Measurements from ENCODE around the gene UBAP2. TPM values are rescaled to one million over a fixed set of nuclear protein-coding genes. Genes with fewer than 3 reads are reported as not detected.

The UBAP2 gene
- 10 to 100 TPM in 1 of 3 donors, 1 to 10 TPM in 1, not detected in 1; 5.8 to 15.0 TPM for polyA plus RNA-seq

- peak; percentile 96 to 97 (median 96) for DNase-seq
- Mint-ChIP-seq H3K4me1 (peaks cover 38 to 43% of the 10 kb centered on the region in 2 donors), H3K27me3 (ENCODE audit: low read depth in 3 of 3) (peaks cover 10 to 19% (median 12%) of the 10 kb centered on the region in 3 donors), H3K36me3 (no peaks in the 10 kb centered on the region), H3K4me3 (peak within 1 kb of the TSS; percentile 95 to 99 (median 97)), H3K9me3 (no peaks in the 10 kb centered on the region), H3K27ac (peak within 1 kb of the TSS; percentile 97 to 99 (median 98))
These were observed at the start of gene UBAP2 for GRCh38 chr9:34048727-34049629. TSS of gene UBAP2 (minus strand) at chr9:34048887. CDS start at chr9:34017148, 31,739 bp downstream.

DNA sequence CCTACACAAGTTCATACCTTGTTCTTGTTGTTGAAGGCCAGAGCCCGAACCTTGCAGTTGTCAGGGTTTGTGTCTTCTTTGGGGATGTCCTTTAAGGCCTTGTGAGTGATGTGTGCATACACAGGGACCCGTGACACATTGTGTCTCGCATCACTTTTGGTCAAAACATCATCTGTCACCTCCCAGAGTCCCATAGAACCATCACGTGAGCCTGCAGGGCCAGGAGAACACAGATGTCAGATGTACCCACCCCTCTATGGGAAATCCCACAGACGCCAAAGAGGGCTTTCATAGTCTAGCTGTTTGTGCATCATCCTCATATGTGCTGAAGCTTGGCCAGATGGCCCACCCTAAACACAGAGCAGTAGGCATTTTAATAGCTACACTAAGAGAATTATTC lies 49.6 kb upstream of the UBAP2 start:
- Mint-ChIP-seq H3K36me3 (peaks cover 2 to 22% (median 6%) of the 10 kb centered on the region in 3 donors), H3K27ac (peak overlapping the region in 2 of 6 donors; percentile 34)
- no peak for DNase-seq

DNA sequence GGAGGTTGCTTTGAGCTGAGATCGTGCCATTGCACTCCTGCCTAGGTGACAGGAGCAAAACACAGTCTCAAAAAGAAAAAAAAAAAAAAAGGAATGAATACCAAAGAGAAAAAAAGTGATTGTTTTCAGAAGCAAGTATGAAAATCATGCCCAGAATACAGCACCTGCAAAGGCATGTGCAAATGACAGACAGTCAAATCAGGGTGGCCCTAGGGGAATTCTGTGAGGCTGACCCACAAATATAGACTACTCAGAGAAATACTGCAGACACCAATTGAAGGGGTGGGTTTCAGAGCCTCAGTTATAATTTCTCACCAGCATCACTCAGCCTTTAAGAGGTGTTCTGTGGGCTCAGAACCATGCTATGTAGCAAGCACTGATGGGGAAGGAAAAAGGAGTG lies 49.2 kb upstream of the UBAP2 start:
- Mint-ChIP-seq H3K27me3 (ENCODE audit: low read depth in 3 of 3) (no peaks in the 10 kb centered on the region), H3K27ac (peak overlapping the region in 1 of 6 donors; percentile 34), H3K4me1 (no peaks in the 10 kb centered on the region), H3K4me3 (no peak overlapping the region), H3K36me3 (peaks cover 5 to 27% (median 11%) of the 10 kb centered on the region in 3 donors), H3K9me3 (no peaks in the 10 kb centered on the region)
- DNase-seq, result no peak

More for the DNA sequence above, 49.6 kb upstream of the UBAP2 start:
- H3K4me3 Mint-ChIP-seq, result no peak overlapping the region
- no peaks in the 10 kb centered on the region for H3K27me3 Mint-ChIP-seq (ENCODE audit: low read depth in 3 of 3)
- no peaks in the 10 kb centered on the region for H3K9me3 Mint-ChIP-seq
- H3K4me1 Mint-ChIP-seq, result no peaks in the 10 kb centered on the region

DNA sequence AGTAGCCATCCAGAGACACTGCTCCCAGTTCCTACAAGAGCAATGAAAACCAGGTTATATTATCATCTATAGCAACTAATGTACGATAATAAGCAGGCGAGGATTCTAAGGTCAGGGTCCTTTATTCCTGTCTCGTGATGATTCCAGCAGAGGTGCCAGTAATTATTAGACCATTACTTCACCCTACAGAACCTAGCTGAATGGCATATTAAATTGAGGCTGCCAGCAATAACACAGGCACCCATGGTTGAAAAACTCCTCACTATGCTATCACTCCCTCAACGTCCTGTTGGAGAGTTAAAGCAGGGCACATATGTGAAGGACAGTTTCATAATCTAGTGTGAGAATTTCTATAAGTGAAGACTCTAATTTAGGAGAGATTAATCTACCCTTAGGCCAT lies 48.1 kb upstream of the UBAP2 start:
- Mint-ChIP-seq H3K4me1 (no peaks in the 10 kb centered on the region), H3K36me3 (peaks cover 5 to 29% (median 16%) of the 10 kb centered on the region in 3 donors), H3K9me3 (no peaks in the 10 kb centered on the region), H3K27ac (no peak overlapping the region), H3K27me3 (ENCODE audit: low read depth in 3 of 3) (no peaks in the 10 kb centered on the region), H3K4me3 (no peak overlapping the region)
- no peak for DNase-seq

GRCh38 chr9:34093578-34093977 lies 44.9 kb upstream of the UBAP2 start:
- Mint-ChIP-seq H3K27me3 (ENCODE audit: low read depth in 3 of 3) (no peaks in the 10 kb centered on the region), H3K4me3 (no peak overlapping the region), H3K4me1 (no peaks in the 10 kb centered on the region), H3K36me3 (peaks cover 5 to 44% (median 22%) of the 10 kb centered on the region in 3 donors), H3K27ac (no peak overlapping the region), H3K9me3 (no peaks in the 10 kb centered on the region)
- no peak for DNase-seq

DNA sequence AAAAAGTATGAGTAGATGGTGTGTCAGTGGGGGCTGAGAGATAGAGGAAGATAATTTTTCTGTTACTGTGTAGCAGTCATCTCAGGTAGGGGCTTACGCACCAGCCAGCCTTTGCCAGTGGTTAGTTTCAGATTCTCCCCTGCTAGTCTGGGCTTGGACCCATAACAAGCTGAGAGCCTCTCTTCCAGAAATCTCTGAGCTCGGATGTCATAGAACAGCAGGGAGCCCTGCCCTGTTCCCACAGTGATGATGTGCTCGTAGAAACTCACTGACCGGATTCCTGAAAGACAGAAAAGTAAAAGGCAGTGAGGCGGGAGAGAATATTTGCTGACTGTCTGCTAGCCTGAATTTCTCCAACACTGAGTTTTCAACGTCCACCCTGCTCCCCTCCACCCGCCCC lies 40.6 kb upstream of the UBAP2 start:
- DNase-seq, result no peak
- Mint-ChIP-seq H3K27ac (peak overlapping the region in 1 of 6 donors; percentile 17), H3K4me1 (no peaks in the 10 kb centered on the region), H3K4me3 (no peak overlapping the region), H3K36me3 (peaks cover 16 to 46% (median 34%) of the 10 kb centered on the region in 3 donors), H3K27me3 (ENCODE audit: low read depth in 3 of 3) (no peaks in the 10 kb centered on the region), H3K9me3 (no peaks in the 10 kb centered on the region)

DNA sequence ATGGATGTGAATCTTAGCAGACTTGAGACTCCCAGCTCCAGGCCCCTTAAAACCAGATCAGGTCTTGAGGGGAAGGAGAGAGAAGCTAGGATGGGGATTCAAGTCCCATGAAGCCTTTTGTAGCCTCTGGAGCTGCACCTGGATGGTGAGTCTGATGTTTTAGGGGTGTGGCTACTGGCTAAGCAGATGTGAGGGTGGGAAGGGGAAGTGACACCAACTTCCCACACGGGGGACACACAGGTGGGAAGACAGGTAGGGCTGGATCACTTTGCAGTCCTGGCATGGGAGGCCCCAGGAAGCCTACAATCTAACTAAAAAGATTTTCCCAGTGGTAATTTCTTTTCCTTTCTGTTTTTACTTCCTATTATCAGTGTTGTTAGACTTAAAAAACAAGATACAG lies 38.7 kb upstream of the UBAP2 start:
- H3K27me3 Mint-ChIP-seq (ENCODE audit: low read depth in 3 of 3), result no peaks in the 10 kb centered on the region
- DNase-seq, result no peak
- H3K27ac Mint-ChIP-seq, result peak overlapping the region in 4 of 6 donors; percentile 3 to 71 (median 44)
- H3K4me1 Mint-ChIP-seq, result no peaks in the 10 kb centered on the region
- no peaks in the 10 kb centered on the region for H3K9me3 Mint-ChIP-seq
- no peak overlapping the region for H3K4me3 Mint-ChIP-seq
- H3K36me3 Mint-ChIP-seq, result peaks cover 15 to 40% (median 27%) of the 10 kb centered on the region in 3 donors

- Mint-ChIP-seq H3K27ac (peak overlapping the region in 5 of 6 donors; percentile 37 to 71 (median 47)), H3K36me3 (peaks cover 15 to 35% (median 23%) of the 10 kb centered on the region in 3 donors)
These were observed 38.2 kb upstream of the UBAP2 start for GRCh38 chr9:34086864-34087263.

DNA sequence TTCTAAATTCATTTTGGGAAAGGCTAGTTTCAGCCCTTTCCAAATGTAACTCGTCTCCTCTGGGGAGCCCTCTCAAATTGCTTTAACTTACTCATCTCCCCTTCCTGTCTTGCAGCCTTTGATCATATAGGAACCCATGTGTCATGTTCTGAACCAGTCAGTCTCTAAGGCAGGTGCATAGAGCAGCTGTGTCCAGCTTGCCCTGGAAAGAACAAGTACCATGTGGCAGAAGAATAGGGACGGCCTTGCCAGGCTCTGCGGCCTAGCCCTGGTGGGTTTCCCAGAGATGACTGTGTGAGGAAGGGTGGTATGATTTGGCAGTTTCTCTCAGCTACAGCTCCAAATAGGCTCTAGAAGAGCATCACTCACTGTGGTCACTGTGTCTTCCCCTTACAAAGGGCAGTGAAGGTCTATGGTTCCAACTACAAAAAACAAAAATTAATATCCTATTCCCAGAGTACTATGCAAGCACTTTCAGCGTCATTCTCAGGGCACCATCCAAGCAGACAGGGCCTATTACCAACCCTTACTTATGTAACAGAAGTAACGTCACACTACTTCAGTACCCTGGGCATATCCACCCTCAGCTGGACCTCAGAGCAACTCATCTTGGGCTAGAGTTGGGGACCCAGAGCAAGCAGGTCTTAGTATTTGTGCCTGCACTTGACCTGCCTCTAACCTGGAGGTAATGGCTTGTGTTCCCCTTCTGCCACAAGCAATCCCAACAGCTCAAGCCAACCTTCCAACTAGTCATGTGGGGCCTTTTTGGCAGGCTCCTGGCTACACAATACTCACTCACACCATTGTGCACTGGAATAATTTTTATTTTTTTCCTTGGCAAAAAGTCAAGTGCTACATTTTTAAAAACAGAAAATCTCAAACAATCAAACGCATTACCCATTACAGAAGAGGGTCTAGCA lies 37.2 kb upstream of the UBAP2 start:
- Mint-ChIP-seq H3K27ac (peak overlapping the region in 2 of 6 donors; percentile 45 to 60), H3K36me3 (peaks cover 15 to 28% (median 21%) of the 10 kb centered on the region in 3 donors), H3K9me3 (no peaks in the 10 kb centered on the region), H3K4me1 (no peaks in the 10 kb centered on the region), H3K4me3 (no peak overlapping the region), H3K27me3 (ENCODE audit: low read depth in 3 of 3) (no peaks in the 10 kb centered on the region)
- no peak for DNase-seq

More at GRCh38 chr9:34086864-34087263, 38.2 kb upstream of the UBAP2 start:
- Mint-ChIP-seq H3K4me1 (no peaks in the 10 kb centered on the region), H3K27me3 (ENCODE audit: low read depth in 3 of 3) (no peaks in the 10 kb centered on the region), H3K9me3 (no peaks in the 10 kb centered on the region), H3K4me3 (no peak overlapping the region)
- no peak for DNase-seq

DNA sequence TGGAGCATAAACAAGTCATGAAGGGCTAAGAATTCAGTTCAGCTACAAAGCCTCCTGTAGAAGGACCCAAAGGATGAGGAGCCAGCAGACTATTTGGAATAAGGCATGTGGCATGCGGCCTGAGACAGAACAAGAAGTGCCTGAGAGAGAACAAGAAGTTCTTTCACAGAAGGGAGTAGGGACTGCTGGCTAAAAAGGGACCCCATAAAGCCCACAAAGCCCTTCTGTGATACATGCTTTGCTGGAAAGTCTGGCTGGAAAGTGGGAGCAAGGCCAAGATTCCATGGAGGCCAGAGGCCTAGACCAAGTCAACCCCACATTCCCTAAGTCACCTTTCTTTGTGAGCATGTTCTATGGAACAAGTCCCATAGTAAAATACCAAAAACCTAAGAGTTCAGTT lies 35.9 kb upstream of the UBAP2 start:
- Mint-ChIP-seq H3K36me3 (peaks cover 15 to 25% (median 21%) of the 10 kb centered on the region in 3 donors), H3K4me1 (no peaks in the 10 kb centered on the region), H3K27me3 (ENCODE audit: low read depth in 3 of 3) (no peaks in the 10 kb centered on the region), H3K9me3 (no peaks in the 10 kb centered on the region), H3K27ac (peak overlapping the region in 3 of 6 donors; percentile 38 to 84 (median 65)), H3K4me3 (no peak overlapping the region)
- no peak for DNase-seq

GRCh38 chr9:34079181-34079580 lies 30.5 kb upstream of the UBAP2 start:
- Mint-ChIP-seq H3K9me3 (no peaks in the 10 kb centered on the region), H3K27ac (no peak overlapping the region), H3K36me3 (peaks cover 0 to 3% (median 0%) of the 10 kb centered on the region in 3 donors), H3K4me3 (no peak overlapping the region), H3K4me1 (peaks cover 0 to 1% of the 10 kb centered on the region in 2 donors), H3K27me3 (ENCODE audit: low read depth in 3 of 3) (no peaks in the 10 kb centered on the region)
- DNase-seq, result no peak

- Mint-ChIP-seq H3K27me3 (ENCODE audit: low read depth in 3 of 3) (peaks cover 0 to 1% (median 0%) of the 10 kb centered on the region in 3 donors), H3K27ac (peak overlapping the region in 1 of 6 donors; percentile 71), H3K36me3 (no peaks in the 10 kb centered on the region), H3K4me1 (peaks cover 13 to 17% of the 10 kb centered on the region in 2 donors), H3K4me3 (no peak overlapping the region), H3K9me3 (no peaks in the 10 kb centered on the region)
- DNase-seq, result no peak
These were observed 24.3 kb upstream of the UBAP2 start for GRCh38 chr9:34072868-34073590.

- H3K36me3 Mint-ChIP-seq, result no peaks in the 10 kb centered on the region
- H3K4me3 Mint-ChIP-seq, result no peak overlapping the region
- H3K4me1 Mint-ChIP-seq, result peaks cover 15 to 17% of the 10 kb centered on the region in 2 donors
- DNase-seq, result no peak
- H3K27me3 Mint-ChIP-seq (ENCODE audit: low read depth in 3 of 3), result peaks cover 0 to 1% (median 0%) of the 10 kb centered on the region in 3 donors
- no peaks in the 10 kb centered on the region for H3K9me3 Mint-ChIP-seq
- no peak overlapping the region for H3K27ac Mint-ChIP-seq
These were observed 23.7 kb upstream of the UBAP2 start for GRCh38 chr9:34072410-34072809.

All from immature natural killer cell (primary cell).